GM10266 (cell line): ENCODE data around the gene LENG1.
"Not testable (repeated sequence)": the region's sequence is repeated elsewhere in the genome, so short reads cannot be mapped to it uniquely, and the experiment has no call there.

ENCODE experiments used
- DNase-seq: peaks from one replicate; pipeline ENCODE4 v3.0.0; 2012; ENCODE audit errors: extremely low spot score
- CTCF ChIP-seq: IDR thresholded peaks from 2 replicates; pipeline ENCODE4 v1.5.1; 2012; ENCODE audit warnings: mild to moderate bottlenecking, low read depth; ENCODE audit not compliant: control insufficient read depth, insufficient read depth; ENCODE audit errors: missing control alignments

LENG1 gene

GRCh38 chr19:54204767-54205468, 45.4 kb upstream of the LENG1 start:
- DNase-seq = no peak
- TF ChIP-seq CTCF = no peak

GRCh38 chr19:54203151-54203611, 43.7 kb upstream of the LENG1 start:
- no peak for DNase-seq
- no peak for TF ChIP-seq CTCF

GRCh38 chr19:54201980-54202379, 42.5 kb upstream of the LENG1 start:
- DNase-seq = no peak
- no peak for TF ChIP-seq CTCF

- no peak for TF ChIP-seq CTCF
- DNase-seq = no peak
These were observed 41.7 kb upstream of the LENG1 start for GRCh38 chr19:54201172-54201701.

- TF ChIP-seq CTCF = no peak
- DNase-seq = no peak
These were observed 39.9 kb upstream of the LENG1 start for GRCh38 chr19:54199401-54199800.

GRCh38 chr19:54197121-54197520, 37.6 kb upstream of the LENG1 start:
- TF ChIP-seq CTCF = no peak

GRCh38 chr19:54196536-54196935, 37.0 kb upstream of the LENG1 start:
- no peak for DNase-seq
- no peak for TF ChIP-seq CTCF

More at GRCh38 chr19:54197121-54197520, 37.6 kb upstream of the LENG1 start:
- DNase-seq = no peak

GRCh38 chr19:54194463-54194862, 34.9 kb upstream of the LENG1 start:
- DNase-seq = not testable (repeated sequence)
